Mesenteric fat pad (tissue), 1 donor: ENCODE data around the gene CFAP46. TPM values are rescaled to one million over a fixed set of nuclear protein-coding genes. Genes with fewer than 3 reads are reported as not detected.

ENCODE experiments used
- DNase-seq: peaks from one replicate; pipeline ENCODE4 v3.0.0-alpha.2; 2020; ENCODE audit warnings: low spot score
- total RNA-seq: library from RNA; stranded (reverse); fragmentation: NEBNext Ultra II Directional; extraction: Animal tissue kit (Norgen Biotek cat#: 25700); gene quantifications from one replicate; pipeline ENCODE4 v1.2.1, GENCODE V29; 2021
- donor health status: DM: yes; HTN: yes; CAD: no.

The CFAP46 gene
- total RNA-seq, 1 donor from 2014 or later, result not detected

GRCh38 chr10:132865851-132866600, 76.3 kb downstream of the CFAP46 start:
- peak; percentile 65 for DNase-seq

GRCh38 chr10:132865171-132865631, 77.2 kb downstream of the CFAP46 start:
- peak; percentile 85 for DNase-seq

GRCh38 chr10:132862485-132863420, 79.6 kb downstream of the CFAP46 start:
- peak; percentile 81 for DNase-seq

- peak; percentile 87 for DNase-seq
Measured at GRCh38 chr10:132861884-132862461, 80.4 kb downstream of the CFAP46 start.

GRCh38 chr10:132861116-132861691, 81.2 kb downstream of the CFAP46 start:
- peak; percentile 53 for DNase-seq

GRCh38 chr10:132860532-132860931, 81.8 kb downstream of the CFAP46 start:
- peak; percentile 86 for DNase-seq

- DNase-seq, result peak; percentile 80
Measured at GRCh38 chr10:132859084-132859855, 83.1 kb downstream of the CFAP46 start.

- peak; percentile 86 for DNase-seq
Measured at GRCh38 chr10:132858121-132859081, 84.0 kb downstream of the CFAP46 start.

GRCh38 chr10:132856869-132857524, 85.4 kb downstream of the CFAP46 start:
- DNase-seq, result peak; percentile 53

- DNase-seq, result peak; percentile 57
Measured at GRCh38 chr10:132855889-132856288, 86.5 kb downstream of the CFAP46 start.

- peak; percentile 71 for DNase-seq
Measured at GRCh38 chr10:132851451-132851850, 90.9 kb downstream of the CFAP46 start.

- peak; percentile 87 for DNase-seq
Measured at GRCh38 chr10:132850896-132851295, 91.5 kb downstream of the CFAP46 start.

- no peak for DNase-seq
Measured at GRCh38 chr10:132850246-132850645, 92.1 kb downstream of the CFAP46 start.

- DNase-seq, result peak; percentile 83
Measured at GRCh38 chr10:132849546-132850031, 92.8 kb downstream of the CFAP46 start.

- DNase-seq, result peak; percentile 82
Measured at GRCh38 chr10:132848951-132849545, 93.3 kb downstream of the CFAP46 start.

GRCh38 chr10:132848291-132848701, 94.1 kb downstream of the CFAP46 start:
- peak; percentile 43 for DNase-seq

- peak; percentile 57 for DNase-seq
Measured at GRCh38 chr10:132847856-132848255, 94.5 kb downstream of the CFAP46 start.

GRCh38 chr10:132847416-132847777, 95.0 kb downstream of the CFAP46 start:
- DNase-seq, result peak; percentile 84
